IPS-15b (cell line): ENCODE results near the gene PIK3R5.

Experiments
- H3K27me3 ChIP-seq: one replicate; pipeline ENCODE4 v1.6.1; 2013; ENCODE audit warnings: low read length; ENCODE audit not compliant: control insufficient read depth, insufficient read depth
- H3K36me3 ChIP-seq: one replicate; pipeline ENCODE4 v1.6.1; 2013; ENCODE audit warnings: low read length; ENCODE audit not compliant: control insufficient read depth, insufficient read depth
- H3K4me1 ChIP-seq: one replicate; pipeline ENCODE4 v1.6.1; 2013; ENCODE audit warnings: mild to moderate bottlenecking, low read length; ENCODE audit not compliant: control insufficient read depth, insufficient read depth
- H3K4me3 ChIP-seq: one replicate; pipeline ENCODE4 v1.5.1; 2013; ENCODE audit warnings: low read depth, low read length
- H3K9ac ChIP-seq: one replicate; pipeline ENCODE4 v1.6.1; 2013; ENCODE audit warnings: low read depth, mild to moderate bottlenecking, low read length
- H3K9me3 ChIP-seq: one replicate; pipeline ENCODE4 v1.6.1; 2013; ENCODE audit warnings: mild to moderate bottlenecking, low read length; ENCODE audit not compliant: control insufficient read depth, insufficient read depth

Gene PIK3R5

DNA sequence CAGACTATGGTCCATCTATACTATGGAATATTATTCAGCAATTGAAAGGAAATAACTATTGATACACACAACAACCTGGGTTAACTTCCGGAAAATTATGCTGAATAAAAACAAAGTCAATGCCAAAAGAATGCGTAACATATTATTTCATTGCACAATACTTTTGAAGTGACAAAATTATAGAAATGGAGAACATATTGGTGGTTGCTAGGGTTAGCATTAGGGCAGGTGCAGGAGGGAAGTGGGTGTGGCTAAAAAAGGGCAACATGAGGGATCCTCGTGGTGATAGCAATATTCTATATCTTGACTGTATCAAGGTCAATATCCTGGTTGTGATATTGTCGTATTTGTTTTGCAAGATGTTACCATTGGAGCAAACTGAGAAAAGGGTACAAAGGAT, 34.9 kb downstream of the PIK3R5 start:
- no peak overlapping the region for H3K9ac ChIP-seq
- H3K4me3 ChIP-seq, result no peak overlapping the region
- H3K9me3 ChIP-seq, result no peaks in the 10 kb centered on the region
- no peaks in the 10 kb centered on the region for H3K27me3 ChIP-seq
- H3K36me3 ChIP-seq, result no peaks in the 10 kb centered on the region
- no peaks in the 10 kb centered on the region for H3K4me1 ChIP-seq

DNA sequence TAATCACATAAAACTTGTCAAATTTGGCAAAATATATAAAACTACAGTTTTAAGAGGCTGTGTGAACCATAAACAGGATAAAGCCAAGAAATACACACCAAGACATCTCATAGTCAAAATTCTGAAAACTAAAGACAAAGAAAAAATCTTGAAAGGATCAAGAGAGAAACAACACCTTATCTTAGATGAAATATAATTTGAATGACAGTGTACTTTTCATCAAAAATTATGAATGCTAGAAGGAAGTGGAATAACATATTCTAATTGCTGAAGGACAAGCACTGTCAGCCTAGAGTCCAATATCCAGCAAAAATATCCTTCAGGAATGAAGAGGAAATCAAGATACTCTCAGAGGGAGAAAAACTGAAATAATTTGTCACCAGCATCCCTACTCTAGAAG, 37.2 kb downstream of the PIK3R5 start:
- H3K27me3 ChIP-seq, result no peaks in the 10 kb centered on the region
- H3K36me3 ChIP-seq, result no peaks in the 10 kb centered on the region
- H3K9ac ChIP-seq, result no peak overlapping the region
- no peaks in the 10 kb centered on the region for H3K9me3 ChIP-seq
- no peaks in the 10 kb centered on the region for H3K4me1 ChIP-seq
- H3K4me3 ChIP-seq, result no peak overlapping the region

DNA sequence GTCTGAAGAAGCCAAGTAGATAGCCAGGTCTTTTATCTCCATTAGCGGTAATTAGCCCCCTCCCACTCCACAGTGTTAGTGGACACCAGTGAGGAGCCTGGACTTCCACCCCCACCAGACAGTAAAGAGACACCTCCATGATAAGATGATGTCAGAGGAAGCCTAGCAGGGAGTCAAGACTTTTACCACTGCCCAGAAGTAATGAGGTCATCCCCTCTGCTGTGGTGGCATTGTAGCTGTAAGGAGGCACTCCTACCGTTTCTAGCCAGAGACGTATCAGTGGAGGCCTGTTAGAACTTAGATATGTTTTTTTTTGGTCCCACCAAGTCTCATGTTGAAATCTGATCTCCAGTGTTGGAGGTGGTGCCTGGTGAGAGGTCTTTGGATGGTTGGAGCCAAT, 38.1 kb downstream of the PIK3R5 start:
- Histone ChIP-seq H3K4me3 (no peak overlapping the region), H3K27me3 (no peaks in the 10 kb centered on the region), H3K9me3 (no peaks in the 10 kb centered on the region), H3K9ac (no peak overlapping the region), H3K36me3 (no peaks in the 10 kb centered on the region), H3K4me1 (no peaks in the 10 kb centered on the region)

DNA sequence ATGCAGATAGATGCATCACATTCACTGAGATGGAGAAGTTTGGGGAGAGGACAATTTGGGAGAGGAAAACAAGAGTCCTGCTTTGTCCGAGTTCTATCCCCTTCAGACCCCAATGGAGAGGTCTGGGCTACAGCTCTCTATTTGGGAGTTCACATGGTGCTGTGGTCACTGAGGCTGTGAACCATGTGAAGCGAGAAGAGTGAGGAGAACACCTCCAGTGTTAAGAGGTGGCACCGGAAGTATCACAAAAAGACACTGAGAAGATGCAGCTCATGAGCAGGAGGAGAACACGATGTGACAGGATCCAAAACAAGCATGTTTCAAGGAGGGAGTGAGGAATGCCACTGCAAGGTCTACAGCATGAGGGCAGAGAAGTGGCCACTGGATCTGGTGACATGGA, 39.7 kb downstream of the PIK3R5 start:
- Histone ChIP-seq H3K9ac (no peak overlapping the region), H3K36me3 (no peaks in the 10 kb centered on the region), H3K9me3 (no peaks in the 10 kb centered on the region), H3K27me3 (no peaks in the 10 kb centered on the region), H3K4me1 (no peaks in the 10 kb centered on the region), H3K4me3 (no peak overlapping the region)

DNA sequence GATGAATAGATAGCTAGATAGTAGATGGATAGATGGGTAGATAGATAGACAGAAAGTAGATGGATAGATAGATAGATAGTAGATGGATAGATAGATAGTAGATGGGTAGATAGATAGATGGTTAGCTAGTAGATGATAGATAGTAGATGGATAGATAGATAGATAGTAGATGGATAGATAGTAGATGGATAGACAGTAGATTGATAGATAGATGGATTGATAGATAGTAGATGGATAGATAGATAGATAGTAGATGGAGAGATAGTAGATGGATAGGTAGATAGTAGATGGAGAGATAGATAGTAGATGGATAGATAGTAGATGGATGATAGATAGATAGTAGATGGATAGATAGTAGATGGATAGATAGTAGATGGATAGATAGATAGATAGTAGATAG, 40.4 kb downstream of the PIK3R5 start:
- Histone ChIP-seq H3K9me3 (no peaks in the 10 kb centered on the region), H3K36me3 (no peaks in the 10 kb centered on the region), H3K4me1 (no peaks in the 10 kb centered on the region), H3K9ac (no peak overlapping the region), H3K4me3 (no peak overlapping the region), H3K27me3 (no peaks in the 10 kb centered on the region)

DNA sequence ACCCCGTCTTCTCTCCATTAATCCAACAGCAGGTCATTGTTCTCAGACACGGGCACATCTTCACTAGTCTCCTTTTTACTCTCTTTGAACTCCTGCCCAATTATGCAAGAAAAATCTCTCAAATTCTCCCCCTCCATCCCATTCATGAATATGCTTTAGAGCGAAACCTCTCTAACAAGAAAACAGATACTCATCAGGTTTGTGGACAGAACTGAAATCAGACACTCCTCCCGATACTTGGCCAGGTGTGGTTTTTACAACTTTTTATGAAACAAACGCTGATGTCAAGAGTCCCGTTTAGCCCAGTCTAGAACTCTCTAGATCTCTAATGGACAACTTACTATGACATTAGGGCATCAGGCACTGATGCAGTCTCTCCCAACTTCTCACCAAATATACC, 40.9 kb downstream of the PIK3R5 start:
- Histone ChIP-seq H3K4me1 (no peaks in the 10 kb centered on the region), H3K9ac (no peak overlapping the region), H3K4me3 (no peak overlapping the region), H3K9me3 (no peaks in the 10 kb centered on the region), H3K36me3 (no peaks in the 10 kb centered on the region), H3K27me3 (no peaks in the 10 kb centered on the region)

DNA sequence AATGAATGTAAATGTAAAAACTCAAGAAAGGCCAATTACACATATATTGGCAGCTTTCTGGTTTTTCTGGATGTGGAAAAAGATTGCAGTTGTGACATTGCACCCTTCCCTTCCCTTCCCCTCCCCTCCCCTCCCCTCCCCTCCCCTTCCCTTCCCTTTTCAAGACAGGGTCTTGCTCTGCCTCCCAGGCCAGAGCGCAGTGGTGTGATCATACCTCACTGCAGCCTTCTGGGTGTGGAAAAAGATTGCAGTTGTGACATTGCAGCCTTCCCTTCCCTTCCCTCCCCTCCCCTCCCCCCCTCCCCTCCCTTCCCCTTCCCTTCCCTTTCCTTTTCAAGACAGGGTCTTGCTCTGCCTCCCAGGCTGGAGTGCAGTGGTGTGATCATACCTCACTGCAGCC, 41.7 kb downstream of the PIK3R5 start:
- H3K27me3 ChIP-seq, result no peaks in the 10 kb centered on the region
- no peak overlapping the region for H3K4me3 ChIP-seq
- H3K9me3 ChIP-seq, result no peaks in the 10 kb centered on the region
- H3K36me3 ChIP-seq, result no peaks in the 10 kb centered on the region
- H3K9ac ChIP-seq, result no peak overlapping the region
- no peaks in the 10 kb centered on the region for H3K4me1 ChIP-seq

DNA sequence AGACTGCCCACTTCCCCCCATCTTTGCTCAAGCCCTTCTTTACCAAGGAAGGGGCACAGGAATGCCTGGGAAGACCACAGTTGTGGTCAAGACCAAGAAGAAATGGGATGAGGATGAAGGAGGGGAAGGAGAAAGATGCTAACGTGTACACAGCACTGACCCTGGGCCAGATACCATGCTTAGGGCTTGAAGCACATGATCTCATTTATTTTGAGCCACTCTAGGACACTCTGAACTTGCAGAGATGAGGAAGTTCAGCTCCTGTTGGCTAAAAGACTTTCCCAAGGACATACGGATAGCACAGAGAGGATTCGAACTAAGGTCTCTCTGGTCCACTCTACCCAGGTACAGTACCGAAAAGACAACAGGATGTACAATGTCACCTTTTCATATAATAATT, 42.6 kb downstream of the PIK3R5 start:
- H3K27me3 ChIP-seq, result no peaks in the 10 kb centered on the region
- no peaks in the 10 kb centered on the region for H3K9me3 ChIP-seq
- no peak overlapping the region for H3K9ac ChIP-seq
- no peaks in the 10 kb centered on the region for H3K36me3 ChIP-seq
- no peaks in the 10 kb centered on the region for H3K4me1 ChIP-seq
- no peak overlapping the region for H3K4me3 ChIP-seq

DNA sequence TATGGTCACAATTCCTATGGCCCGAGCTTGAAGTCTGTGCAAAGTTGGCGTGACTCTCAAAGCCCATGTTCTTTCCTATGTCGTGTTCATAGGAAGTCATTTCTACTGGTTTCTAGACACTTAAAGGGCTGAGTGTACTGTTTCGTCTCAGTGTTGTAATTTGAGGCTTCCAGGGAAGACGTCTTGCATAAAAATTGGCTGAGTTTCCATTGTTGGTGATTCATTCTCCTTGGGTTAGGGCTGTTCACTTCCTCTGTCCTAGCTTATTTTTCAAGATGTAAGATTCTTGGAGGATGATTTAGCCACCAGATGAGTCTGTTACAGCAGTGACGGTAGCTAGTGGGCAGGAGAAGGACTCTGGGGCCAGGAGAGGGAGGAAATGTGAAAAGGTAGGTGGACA, 43.1 kb downstream of the PIK3R5 start:
- Histone ChIP-seq H3K27me3 (no peaks in the 10 kb centered on the region), H3K9me3 (no peaks in the 10 kb centered on the region)

DNA sequence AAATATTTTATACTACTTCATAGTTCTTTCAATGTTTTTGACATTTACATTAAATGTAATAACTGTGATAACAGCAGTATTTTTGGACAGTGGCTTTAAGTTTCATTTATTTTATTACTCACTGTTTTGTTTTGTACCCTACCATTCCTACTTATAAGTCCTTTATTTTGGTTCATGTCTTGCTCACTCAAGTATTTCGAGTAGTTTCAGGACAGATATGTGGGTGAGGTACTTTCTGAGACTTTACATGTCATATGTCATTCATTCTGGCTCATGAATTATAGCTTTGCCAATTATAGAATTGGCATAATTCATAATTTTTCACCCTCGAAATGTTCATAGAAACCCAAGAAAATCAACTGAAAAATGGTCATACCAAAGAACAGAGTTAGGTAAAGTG, 44.4 kb downstream of the PIK3R5 start:
- Histone ChIP-seq H3K36me3 (no peaks in the 10 kb centered on the region), H3K4me1 (no peaks in the 10 kb centered on the region), H3K9ac (no peak overlapping the region), H3K9me3 (no peaks in the 10 kb centered on the region), H3K4me3 (no peak overlapping the region), H3K27me3 (no peaks in the 10 kb centered on the region)

More for the DNA sequence above, 43.1 kb downstream of the PIK3R5 start:
- H3K36me3 ChIP-seq, result no peaks in the 10 kb centered on the region
- H3K4me1 ChIP-seq, result no peaks in the 10 kb centered on the region
- no peak overlapping the region for H3K4me3 ChIP-seq
- H3K9ac ChIP-seq, result no peak overlapping the region

DNA sequence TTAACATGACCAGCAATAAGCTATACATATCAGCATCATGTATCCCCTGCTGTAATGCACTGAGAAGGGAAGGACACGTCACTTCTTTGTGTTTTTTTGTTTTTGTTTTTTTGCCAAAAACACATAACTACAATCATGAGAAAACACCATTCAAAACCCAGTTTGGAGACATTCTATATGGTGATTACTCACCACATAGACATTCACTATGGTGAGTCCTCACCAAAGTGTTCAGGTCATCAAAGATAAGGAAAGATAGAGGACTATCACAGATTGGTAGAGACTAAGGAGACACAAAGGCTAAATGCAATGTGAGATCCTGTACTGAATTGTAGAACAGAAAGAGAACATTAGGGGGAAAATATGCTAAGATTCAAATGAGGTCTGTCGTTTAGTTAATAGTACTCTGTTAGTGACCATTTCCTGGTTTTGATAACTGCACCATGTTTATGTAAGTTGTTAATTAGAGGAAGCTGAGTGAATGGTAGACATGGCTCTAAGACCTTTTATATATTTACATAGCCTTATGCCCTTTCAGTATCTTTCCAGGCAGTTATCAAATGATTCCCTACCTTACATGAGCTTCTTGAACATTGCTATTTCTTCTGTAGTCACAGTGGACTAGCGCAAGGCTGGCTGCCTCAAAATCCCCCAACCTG, 46.6 kb downstream of the PIK3R5 start:
- Histone ChIP-seq H3K9me3 (no peaks in the 10 kb centered on the region), H3K27me3 (no peaks in the 10 kb centered on the region), H3K36me3 (no peaks in the 10 kb centered on the region), H3K4me1 (no peaks in the 10 kb centered on the region), H3K4me3 (no peak overlapping the region), H3K9ac (no peak overlapping the region)

DNA sequence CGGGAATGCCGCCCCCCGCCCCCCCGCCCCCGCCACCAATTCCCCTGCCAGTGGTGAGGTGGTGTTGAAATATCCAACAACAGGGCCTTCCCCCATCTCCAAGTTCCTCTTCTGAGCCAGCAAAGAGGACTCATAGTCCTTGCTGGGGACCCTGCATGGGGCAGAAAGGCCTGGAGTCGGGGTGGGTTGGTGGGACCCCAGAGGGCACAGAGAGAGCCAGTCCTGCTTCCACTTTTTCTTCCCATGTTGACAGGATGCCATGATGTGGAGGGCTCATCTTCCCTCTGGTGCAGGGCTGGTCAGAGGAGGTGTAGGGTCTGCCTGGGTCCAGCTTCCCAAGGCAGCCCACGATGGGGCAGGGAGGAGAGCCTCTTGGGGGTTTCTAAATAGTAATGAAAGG, 49.0 kb downstream of the PIK3R5 start:
- no peaks in the 10 kb centered on the region for H3K27me3 ChIP-seq
- H3K4me3 ChIP-seq, result no peak overlapping the region
- H3K4me1 ChIP-seq, result no peaks in the 10 kb centered on the region
- H3K36me3 ChIP-seq, result no peaks in the 10 kb centered on the region
- no peaks in the 10 kb centered on the region for H3K9me3 ChIP-seq
- no peak overlapping the region for H3K9ac ChIP-seq
